Thyroid gland (tissue), 4 donors: ENCODE data around the gene CNPY4.
A peak's percentile ranks its signal among the peaks of the same experiment; 100 is the strongest.

ENCODE experiments used
- CTCF ChIP-seq, 6 experiments: fragments of 200-600 bp in 3 of 6; fragments of 450-650 bp in 3 of 6; sonication (generic) in 3 of 6; IDR thresholded peaks; one replicate each; pipeline ENCODE4 v1.5.1; 2016 to 2019; ENCODE audit warnings: antibody characterized with exemption in 6 of 6, mild to moderate bottlenecking in 2 of 6, inconsistent platforms in 1 of 6, moderate library complexity in 1 of 6
- POLR2A ChIP-seq, 2 donors: fragments of 450-650 bp; IDR thresholded peaks; one replicate each; pipeline ENCODE4 v1.6.1; 2017; ENCODE audit warnings: antibody characterized with exemption in 2 of 2, mild to moderate bottlenecking in 2 of 2, moderate library complexity in 1 of 2

- no peak for TF ChIP-seq CTCF (IDR thresholded peaks at IDR 0.05)
- peak in 1 of 2 donors; percentile 38 for TF ChIP-seq POLR2A (IDR thresholded peaks at IDR 0.05)
These were observed 18.2 kb upstream of the CNPY4 start, which contains the start of the genes AP4M1 and MCM7 for GRCh38 chr7:100101016-100101862.
